C4-2B (cell line): ENCODE results near the gene CTSW.

ENCODE experiments used
- H3K27ac ChIP-seq: fragments of 450-650 bp; 2 replicates; pipeline ENCODE4 v1.5.1; 2017
- ZFX ChIP-seq: fragments of 450-650 bp; IDR thresholded peaks from 2 replicates; pipeline ENCODE4 v1.6.1; 2017
- TF ChIP-seq, protein P1 (sequence below): fragments of 450-650 bp; conservative IDR thresholded peaks from 2 replicates; pipeline ENCODE4 v1.5.1; 2017; ENCODE audit warnings: mild to moderate bottlenecking

CTSW gene

GRCh38 chr11:65919573-65920371 lies 40.1 kb downstream of the CTSW start:
- peak overlapping the region; percentile 94 for H3K27ac ChIP-seq
- TF ChIP-seq, protein P1, sequence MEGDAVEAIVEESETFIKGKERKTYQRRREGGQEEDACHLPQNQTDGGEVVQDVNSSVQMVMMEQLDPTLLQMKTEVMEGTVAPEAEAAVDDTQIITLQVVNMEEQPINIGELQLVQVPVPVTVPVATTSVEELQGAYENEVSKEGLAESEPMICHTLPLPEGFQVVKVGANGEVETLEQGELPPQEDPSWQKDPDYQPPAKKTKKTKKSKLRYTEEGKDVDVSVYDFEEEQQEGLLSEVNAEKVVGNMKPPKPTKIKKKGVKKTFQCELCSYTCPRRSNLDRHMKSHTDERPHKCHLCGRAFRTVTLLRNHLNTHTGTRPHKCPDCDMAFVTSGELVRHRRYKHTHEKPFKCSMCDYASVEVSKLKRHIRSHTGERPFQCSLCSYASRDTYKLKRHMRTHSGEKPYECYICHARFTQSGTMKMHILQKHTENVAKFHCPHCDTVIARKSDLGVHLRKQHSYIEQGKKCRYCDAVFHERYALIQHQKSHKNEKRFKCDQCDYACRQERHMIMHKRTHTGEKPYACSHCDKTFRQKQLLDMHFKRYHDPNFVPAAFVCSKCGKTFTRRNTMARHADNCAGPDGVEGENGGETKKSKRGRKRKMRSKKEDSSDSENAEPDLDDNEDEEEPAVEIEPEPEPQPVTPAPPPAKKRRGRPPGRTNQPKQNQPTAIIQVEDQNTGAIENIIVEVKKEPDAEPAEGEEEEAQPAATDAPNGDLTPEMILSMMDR: no peak
- 0 out of 2 replicates have a peak, but pooled peaks have one; percentile 33 for TF ChIP-seq ZFX

DNA sequence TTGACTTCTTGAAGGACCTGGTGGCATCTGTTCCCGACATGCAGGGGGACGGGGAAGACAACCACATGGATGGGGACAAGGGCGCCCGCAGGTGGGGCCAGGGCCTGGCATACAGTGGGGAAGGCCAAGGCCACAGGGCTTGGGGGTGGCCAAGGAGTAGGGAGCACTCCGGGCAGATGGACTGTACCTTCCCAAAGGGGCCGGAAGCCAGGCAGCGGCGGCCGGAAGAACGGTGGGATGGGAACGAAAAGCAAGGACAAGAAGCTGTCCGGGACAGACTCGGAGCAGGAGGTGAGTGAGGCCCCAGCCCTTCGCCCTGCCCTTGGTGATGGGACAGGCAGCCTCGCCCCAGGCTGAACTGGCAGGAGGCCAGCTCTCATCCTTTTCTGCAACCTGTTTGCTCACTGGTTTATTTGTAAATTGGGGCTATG lies 40.8 kb downstream of the CTSW start:
- TF ChIP-seq, protein P1: no peak
- no peak for TF ChIP-seq ZFX
- peak overlapping the region; percentile 94 for H3K27ac ChIP-seq

- no peak overlapping the region for H3K27ac ChIP-seq
- TF ChIP-seq, protein P1: no peak
- no peak for TF ChIP-seq ZFX
Measured at GRCh38 chr11:65921033-65921555, 41.5 kb downstream of the CTSW start.

DNA sequence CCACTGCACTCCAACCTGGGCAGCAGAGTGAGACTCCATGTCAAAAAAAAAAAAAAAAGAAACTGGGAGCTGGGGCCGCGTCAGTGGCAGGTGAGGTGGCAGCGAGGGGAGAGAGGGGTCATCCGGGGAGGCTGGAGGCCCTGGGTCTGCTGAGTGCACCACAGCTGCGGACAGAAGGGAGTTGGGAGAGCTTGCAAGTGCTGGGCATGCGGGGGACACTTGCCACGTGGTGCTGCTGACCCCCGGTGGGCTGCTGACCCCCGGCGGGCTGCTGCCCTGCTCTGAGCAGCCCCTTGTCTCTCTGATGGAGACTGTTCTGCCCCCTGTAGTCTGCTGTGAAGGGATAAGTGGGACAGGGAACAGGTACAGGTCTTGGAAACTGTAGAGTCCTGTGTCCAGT lies 42.2 kb downstream of the CTSW start:
- TF ChIP-seq, protein P1: no peak
- no peak for TF ChIP-seq ZFX
- H3K27ac ChIP-seq: no peak overlapping the region

DNA sequence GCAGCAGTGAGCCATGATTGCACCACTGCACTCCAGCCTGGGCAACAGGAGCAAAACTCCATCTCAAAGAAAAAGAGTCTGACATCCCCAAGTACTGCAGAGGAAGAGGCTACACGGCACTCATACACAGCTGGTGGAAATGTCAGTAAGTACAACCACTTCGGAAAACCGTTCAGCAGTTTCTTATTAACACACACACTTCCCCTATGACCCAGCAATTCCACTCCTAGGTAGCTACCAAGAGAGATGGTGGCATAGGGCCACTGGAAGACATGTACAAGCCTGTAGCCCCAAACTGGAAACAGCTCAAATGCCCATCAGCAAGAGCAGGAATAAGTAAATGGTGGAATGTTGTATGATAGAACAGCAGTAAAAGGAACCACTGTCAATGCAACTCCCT lies 42.9 kb downstream of the CTSW start:
- H3K27ac ChIP-seq: no peak overlapping the region
- TF ChIP-seq, protein P1: no peak
- no peak for TF ChIP-seq ZFX

DNA sequence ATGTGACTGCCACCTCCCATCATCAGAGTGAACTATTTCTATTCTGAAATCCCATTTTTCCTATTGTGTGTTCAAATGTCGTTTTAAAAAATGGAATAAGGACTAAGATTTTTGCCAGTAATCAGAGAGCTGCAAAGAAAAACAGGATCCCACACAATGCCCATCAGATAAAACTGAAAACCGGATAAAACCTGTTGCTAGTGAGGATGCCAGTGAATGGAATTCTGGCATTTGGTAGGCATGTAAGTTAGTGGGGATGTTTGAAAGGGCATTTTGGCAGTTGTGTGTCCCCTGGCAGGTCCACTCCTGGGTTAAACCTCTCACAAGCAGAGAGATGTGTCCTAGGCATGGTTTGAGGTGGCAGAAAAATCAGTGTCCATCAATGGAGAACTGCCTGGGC lies 45.8 kb downstream of the CTSW start:
- H3K27ac ChIP-seq: no peak overlapping the region
- no peak for TF ChIP-seq ZFX
- TF ChIP-seq, protein P1: no peak

DNA sequence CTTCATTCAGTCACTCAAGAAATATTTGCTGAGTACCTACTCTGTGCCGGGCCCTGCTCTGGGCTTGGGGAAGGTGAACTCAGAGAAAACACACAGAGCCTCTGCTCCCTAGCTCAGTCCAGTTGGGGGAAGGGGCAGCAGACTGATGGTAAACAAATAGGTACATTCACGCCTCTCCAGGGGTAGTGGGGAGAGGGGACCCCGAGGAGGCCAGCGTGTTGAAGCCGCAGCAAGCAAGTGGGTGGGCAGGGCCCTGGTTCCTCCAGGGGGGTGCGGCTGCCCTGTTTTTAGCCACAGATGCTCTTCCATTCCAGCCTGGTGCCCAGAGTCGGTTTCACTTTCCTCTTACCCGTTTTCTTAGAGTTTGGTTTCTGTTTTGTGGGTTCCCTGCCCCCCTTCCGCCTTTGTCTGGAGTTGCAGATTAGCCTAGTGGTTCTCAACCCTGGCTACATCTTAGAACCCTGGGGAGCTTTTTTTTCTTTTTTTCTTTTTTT lies 48.3 kb downstream of the CTSW start:
- no peak for TF ChIP-seq ZFX
- TF ChIP-seq, protein P1: no peak
- no peak overlapping the region for H3K27ac ChIP-seq
